Stimulated activated CD4-positive, alpha-beta T cell treated with anti-CD3 and anti-CD28 coated beads, Interleukin-12 subunit alpha, Interleukin-12 subunit beta, amount 100 ng/mL, for 24 hours (primary cell): ENCODE measurements around the gene SLC4A8.
"Not testable (repeated sequence)": the region's sequence is repeated elsewhere in the genome, so short reads cannot be mapped to it uniquely, and the experiment has no call there.

Experiments used
- DNase-seq, 2 experiments: peaks; one replicate each; pipeline ENCODE4 v3.0.0-alpha.2; 2020; ENCODE audit warnings: low read depth in 2 of 2

SLC4A8 gene

DNA sequence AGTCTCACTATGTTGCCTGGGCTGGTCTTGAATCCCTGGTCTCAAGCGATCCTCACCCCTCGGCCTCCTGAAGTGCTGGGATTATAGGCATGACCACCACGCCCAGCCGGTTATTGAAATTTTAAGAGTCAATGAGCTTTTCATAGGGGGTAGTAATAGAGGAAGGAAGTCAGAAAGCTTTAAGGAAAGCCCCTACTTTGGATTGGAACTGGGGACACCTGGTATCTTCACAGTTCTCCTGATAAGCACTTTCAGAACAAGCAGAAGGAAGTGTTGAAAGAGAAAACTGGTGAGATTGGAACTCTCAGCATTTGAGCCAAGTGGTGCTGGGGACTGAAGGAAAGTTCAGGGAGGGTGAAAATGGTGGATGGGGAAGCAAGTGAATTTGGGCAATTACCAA lies 5.1 kb downstream of the SLC4A8 start:
- no peak for DNase-seq

DNA sequence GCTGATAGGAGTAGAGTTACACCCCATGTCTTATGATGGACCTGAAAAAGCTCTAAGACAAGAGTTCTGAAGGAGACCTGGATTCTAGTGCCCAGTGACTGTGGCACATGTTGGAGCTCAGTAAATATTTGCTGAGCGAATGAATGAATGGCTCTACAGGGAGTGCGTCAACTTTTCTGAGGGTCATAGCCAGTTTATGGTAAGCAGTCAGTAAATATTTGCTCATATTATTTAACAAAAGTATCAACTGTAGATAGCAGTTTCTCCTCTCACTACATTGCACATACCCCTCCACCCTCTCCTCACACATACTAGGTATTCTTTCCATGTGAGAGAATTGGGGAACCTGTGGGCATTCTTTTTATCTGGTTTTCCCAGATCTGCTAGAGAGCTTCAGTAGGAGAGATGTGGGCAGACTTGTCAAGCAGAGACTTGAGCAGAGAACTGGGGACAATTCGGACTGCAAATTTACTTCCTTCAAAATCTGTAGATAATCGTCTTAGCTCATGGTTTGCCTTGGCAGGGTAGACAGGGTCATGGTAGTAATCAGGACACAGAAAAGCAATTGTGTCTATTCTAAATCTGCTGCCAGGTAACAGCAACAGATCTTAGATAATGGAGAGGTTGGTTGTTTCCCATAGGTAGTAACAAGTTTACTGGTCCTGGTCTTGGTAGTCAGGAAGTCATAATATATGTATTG lies 5.7 kb downstream of the SLC4A8 start:
- DNase-seq = no peak

DNA sequence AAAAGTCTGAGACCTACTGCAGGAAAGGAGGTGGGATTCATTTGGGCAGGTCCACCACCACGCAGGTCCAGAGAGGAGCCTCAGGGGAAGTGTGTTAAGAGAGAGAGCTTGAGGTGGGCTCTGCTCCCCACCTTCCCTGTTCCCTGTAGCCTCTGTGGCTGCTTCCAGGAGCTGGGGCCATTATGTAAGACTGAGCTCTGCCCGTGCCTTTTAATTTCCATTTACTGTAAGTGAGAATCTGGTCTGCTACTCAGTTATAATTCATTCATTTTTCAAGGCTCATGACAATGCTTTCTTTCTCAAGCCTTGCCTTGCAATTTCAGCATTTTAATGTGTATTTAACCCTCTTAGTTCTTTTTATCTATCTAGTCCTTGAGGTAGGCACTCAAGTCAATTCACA lies 8.3 kb downstream of the SLC4A8 start:
- DNase-seq = no peak

DNA sequence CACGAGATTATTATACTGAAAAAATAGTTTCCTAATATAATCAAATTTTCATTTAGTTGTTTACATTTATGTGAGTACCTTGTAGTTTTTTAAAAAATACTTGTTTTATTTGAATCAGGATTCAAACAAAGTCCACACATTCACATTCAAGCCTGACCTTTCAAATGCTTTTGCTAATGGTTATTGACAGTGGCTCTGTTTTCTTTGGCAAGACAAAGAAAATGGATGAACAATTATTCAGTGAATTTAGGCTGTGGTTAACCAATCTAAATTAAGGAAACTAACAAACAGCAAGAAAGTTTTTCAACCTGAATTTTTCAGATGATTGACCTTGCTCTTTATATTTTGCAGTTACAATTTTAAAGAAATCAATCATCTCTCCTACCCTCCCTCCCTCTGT lies 9.7 kb downstream of the SLC4A8 start:
- DNase-seq = no peak

DNA sequence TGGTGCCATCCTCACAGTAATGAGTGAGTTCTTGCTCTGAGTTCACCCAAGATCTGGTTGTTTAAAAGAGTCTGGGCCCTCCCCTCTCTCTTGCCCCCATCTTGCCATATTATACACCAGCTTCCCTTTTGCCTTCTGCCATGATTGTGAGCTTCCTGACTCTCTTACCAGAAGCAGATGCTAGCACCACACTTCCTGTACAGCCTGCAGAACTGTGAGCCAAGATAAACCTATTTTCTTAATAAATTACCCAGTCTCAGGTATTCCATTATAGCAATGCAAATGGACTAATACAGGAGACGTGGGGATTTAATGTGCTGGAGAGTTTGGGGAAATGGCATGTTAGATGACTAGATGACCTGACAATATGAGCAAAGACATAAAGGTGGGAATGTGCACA lies 12.8 kb downstream of the SLC4A8 start:
- no peak for DNase-seq

DNA sequence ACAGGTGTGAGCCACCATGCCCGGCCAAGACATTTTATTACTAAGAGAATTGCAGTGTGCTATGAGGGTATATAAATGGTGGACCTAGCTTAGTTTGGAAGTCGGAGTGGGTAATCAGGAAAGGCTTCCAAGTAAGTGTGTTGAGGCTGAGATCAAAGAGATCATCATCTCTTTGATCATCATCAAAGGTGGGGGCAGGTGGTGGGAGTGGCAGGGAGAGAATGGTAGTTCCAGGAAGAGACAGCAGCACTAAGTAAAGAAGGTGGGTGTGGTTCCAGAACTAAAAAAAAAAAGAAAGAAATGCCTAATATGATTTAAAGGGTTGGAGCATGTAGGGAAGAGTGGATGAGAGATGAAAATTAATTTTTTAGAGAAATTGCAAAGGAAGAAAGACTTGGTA lies 14.7 kb downstream of the SLC4A8 start:
- no peak for DNase-seq

DNA sequence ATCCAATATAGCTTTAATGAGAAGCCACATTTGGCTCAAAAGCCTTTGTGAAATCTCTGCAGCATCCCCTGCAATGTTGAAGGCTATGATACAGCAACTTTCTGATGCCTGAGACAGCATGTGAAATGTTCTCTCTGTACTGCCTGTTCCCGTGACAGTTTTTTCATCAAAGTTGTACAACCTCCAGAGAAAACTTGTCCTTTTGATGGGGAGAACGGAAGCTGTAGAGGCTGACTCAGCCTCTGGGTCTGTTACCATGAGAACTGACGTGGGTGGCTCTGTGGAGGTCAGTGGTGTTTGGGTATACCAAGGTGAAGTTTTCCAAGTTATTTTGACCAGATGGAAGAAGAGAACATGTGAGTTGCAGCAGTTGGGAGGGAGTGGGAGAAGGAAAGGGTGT lies 17.0 kb downstream of the SLC4A8 start:
- no peak for DNase-seq

DNA sequence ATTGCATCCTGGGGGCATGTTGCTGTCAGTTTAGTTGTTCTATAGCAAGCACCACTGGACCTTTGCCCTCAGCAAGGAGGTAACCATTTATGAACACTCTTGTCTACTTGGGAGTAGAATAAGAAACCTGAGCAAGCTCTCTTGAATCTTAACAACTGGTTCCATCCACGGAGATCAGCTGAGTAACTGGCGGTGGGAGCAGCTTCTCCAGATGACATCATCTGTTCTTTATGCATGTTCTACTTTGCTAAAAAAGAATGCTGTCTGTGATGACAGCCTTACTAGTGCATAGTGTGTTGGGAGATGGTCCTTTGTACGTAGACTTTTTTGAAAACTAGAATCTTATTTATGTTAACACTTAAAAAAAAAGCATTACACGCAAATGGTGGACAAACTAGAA lies 17.7 kb downstream of the SLC4A8 start:
- DNase-seq = no peak

DNA sequence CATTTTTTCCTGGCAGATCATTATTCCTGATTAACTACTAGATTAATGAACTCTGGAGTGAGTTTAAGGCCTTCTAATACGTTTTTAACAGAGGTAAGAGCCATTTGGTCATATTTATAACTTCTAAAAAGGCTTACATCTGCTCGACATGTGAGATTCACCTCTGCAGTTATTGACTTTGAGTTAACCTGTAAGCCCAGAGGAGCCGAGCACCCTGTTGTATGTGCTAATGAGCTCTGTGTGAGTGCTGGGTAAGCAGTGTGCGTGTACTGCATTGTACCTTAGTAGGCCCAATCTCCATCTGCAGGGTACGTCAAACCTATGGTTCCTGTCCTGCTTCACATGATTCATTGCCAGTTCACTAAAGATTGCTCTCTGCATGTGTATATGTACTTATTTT lies 18.9 kb downstream of the SLC4A8 start:
- no peak for DNase-seq

DNA sequence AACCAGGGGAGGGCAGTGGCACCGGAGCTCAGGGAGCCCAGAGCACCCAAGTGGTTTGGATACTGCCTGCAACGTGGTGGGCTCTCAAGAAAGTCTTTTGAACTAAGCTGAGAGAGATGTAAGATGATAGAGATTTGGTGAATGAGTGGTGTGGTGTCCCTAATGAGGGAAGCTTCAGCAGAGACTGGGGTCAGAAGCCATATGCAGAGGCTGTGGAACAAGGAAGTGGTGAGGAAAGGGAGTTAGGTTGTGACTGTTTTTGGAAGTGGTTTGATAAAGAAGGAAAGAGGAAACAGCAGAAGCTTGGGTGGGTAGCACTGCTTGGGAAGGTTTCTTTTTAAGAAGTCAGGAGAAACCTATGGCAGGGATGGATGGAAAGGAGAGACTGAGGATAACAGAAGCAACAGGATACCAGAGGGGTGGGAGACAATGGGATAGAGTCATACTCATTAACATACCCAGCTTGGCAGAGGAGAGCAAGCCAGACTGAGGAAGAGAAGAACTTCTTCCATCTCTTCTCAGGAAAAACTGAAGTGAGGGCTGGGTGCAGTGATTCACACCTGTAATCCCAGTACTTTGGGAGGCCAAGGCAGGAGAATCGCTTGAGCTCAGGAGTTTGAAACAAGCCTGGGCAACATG lies 24.1 kb downstream of the SLC4A8 start:
- no peak for DNase-seq

DNA sequence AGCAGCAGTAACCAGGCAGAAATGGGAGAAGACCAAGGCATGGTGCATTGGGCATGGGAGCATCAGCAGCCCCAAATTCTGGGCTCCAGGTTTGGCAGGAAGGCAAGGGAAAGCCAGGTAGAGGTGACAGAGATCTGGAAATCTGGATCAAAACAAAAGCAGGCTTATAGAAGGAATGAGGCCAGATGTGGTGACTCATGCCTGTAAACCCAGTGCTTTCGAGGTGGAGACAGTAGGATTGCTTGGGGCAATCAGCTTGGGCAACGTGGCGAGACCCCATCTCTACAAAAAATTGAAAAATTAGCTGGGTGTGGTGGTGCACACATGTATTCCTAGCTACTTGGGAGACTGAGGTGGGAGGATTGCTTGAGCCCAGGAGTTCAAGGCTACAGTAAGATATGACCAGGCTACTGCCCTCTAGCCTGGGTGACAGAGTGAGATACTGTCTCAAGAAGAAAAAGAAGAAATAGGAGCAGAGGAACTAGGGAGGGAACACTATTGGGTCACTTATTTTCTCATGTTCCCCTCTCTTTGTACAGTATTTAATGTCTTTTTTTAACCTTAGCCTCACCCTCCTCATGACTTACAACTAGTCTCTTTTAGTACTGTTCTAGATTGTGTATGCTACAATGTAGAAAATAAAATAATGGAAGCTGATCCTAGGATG lies 25.1 kb downstream of the SLC4A8 start:
- no peak for DNase-seq

DNA sequence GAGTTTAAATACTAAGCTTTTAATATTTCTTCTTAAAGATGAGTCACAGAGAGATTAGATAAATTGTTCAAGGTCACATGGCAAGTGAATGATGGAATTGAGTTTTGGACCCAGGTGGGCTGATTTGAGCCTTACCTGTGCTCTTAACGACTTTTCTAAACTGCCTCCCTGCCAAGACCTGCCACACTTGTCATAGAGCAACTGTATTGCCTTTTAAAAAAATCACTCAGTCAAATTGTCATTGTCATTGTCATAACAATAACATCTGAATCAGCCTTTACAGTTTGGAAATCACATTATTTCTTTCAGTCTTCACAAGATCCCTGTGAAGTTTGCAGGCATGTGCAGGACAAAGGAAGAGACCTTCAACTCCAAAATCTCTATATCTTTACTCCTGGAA lies 25.7 kb downstream of the SLC4A8 start:
- no peak for DNase-seq

DNA sequence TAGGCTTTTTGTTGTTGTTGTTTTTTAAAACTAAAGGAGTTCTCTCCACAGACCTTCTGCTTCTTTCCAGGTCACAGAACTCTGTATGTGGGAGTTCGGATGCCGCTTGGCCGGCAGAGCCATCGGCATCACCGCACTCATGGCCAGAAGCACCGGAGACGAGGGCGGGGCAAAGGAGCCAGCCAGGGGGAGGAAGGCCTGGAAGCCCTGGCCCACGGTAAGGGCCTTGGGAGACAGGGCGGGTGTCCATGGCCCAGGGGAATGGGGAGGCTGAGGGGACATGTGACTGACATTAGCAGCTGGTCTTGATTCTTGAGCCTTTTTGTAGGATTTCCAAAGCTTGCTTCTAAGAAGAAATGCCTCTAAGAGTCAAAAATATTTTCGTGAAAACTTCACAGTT lies 26.2 kb downstream of the SLC4A8 start:
- no peak for DNase-seq

DNA sequence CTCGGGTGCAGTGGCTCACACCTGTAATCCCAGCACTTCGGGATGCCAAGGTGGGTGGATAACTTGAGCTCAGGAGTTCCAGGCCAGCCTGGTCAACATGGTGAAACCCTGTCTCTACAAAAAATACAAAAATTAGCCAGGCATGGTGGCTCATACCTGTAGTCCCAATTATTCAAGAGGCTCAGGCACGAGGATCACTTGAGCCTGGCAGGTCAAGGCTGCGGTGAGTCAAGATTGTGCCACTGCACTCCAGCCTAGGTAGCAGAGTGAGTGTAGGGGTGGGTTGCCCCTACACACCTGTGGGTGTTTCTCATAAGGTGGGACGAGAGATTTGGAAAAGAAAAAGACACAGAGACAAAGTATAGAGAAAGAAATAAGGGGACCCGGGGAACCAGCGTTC lies 29.4 kb downstream of the SLC4A8 start:
- not testable (repeated sequence) for DNase-seq

DNA sequence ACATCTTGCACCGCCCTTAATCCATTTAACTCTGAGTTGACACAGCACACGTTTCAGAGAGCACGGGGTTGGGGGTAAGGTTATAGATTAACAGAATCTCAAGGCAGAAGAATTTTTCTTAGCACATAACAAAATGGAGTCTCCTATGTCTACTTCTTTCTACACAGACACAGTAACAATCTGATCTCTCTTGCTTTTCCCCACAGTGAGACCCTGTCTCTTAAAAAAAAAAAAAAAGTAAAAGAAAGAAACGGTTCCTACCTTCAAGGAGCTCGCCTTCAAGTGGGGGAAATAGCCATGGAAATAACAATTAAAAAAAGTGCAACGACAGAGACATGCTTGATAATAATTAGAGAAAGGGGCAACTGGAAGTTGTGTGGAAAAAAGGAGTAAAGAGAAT lies 30.4 kb downstream of the SLC4A8 start:
- DNase-seq = not testable (repeated sequence)

DNA sequence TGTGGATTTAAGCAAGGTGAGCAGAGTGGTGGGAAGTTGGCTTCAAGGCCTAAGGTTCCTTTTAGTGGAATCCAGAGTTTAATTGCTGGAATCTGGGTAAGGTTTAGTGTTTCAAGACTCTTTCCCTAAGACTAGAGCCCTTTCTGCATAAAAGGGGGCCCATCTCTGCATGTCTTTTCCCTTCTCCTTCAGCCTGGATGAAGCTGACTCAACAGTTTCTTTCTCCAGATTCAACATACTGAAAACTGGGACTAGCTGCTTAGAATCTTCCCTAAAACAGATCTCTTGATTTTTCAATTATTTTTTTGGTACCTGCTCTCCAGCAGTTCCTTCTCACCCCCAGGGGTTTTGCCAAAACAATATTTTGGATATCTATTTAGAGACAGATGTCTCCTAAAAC lies 34.0 kb downstream of the SLC4A8 start:
- DNase-seq = no peak

DNA sequence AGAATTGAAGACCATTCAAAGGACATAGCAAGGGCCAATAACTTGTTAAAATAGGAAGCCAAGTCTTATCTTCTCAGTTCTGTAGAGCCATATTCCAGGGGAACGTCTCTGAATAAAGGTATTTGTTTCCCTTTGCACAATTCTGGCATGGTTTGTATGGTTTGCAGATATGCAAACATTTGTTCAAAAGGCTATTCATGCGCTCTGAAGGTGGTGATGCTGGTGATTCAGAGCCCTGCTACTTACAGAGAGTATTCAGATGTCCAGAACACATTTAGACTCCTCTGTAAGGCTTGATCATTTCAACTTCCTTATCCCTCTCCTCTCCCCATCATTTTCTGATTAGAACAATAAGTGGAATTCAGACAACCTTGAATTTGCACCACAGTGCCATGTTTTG lies 35.9 kb downstream of the SLC4A8 start:
- DNase-seq = no peak

DNA sequence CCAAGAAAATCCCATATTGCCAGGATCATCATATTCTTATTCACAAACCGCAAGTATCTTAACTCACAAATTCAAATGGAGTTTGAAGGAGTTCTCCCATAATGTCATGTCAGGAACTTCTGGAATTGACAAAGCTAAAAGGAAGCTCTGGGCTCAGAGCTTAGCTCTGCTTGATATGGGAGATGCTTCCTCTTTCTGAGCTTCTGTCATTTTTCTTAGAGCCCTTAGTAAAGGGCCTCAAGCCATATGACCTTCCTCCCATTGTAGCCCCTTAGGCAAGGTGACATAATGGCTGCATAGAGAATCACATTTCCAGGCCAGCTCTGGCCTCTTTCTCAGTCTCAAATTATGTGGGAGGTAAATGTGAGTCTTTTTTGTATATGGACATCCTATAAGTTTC lies 40.9 kb downstream of the SLC4A8 start:
- no peak for DNase-seq

DNA sequence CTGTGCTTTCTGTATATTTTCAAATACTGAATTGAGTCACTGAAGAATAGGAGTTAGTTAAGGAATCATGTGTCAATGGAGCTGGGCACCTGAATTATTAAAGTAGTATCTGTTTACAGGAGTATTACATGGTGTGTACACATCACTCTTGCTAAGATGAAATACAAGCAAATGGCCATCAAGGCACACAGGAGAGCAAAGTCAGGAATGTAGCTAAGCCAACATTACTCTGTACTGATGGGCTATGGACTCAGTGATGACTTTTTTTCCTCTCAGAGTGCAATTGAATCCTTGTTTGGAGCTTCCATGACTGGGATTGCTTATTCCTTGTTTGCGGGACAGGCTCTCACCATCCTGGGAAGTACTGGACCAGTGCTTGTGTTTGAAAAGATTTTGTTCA lies 45.5 kb downstream of the SLC4A8 start:
- no peak for DNase-seq

DNA sequence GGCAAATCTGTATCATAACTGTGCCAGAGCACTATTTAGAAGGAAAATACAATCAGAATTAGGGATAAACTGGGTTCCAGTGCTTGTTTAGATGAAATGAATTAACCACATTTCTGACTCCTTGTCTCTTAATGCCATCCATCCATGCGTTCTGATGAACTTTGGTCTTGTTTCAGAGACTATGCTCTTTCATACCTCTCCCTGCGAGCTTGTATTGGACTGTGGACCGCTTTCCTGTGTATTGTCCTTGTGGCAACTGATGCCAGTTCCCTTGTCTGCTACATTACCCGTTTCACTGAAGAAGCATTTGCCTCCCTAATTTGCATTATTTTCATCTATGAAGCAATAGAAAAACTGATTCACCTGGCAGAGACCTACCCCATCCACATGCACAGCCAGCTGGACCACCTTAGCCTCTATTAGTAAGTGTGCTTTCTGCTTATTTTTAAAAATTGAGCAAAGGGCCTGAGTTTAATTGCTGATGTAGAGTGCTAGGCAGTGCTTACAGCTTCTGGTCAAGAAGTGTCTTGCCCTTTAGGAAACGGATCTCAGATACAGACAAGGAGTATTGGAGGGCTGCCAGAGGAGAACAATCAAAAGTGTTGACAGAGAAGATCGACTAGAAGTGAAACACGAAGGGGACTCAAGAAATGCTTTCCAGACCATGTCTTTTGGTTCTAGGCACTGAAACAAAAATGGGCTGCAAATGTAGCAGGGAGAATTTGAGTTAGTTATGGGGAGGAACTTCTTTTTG lies 46.7 kb downstream of the SLC4A8 start:
- no peak for DNase-seq

DNA sequence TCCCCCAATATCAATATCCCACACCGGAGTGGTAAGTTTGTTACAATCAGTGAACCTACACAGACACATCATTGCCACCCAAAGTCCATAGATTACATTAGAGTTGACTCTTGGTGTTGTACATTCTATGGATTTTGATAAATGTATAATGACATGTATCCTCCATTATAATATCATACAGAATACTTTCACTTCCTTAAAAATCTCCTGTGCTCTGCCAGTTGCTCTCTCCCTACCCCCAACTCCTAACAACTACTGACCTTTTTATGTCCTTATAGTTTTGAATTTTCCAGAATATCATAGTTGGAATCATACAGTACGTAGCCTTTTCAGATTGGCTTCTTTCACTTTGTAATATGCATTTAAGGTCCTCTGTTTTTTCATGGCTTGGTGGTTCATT lies 48.4 kb downstream of the SLC4A8 start:
- no peak for DNase-seq

DNA sequence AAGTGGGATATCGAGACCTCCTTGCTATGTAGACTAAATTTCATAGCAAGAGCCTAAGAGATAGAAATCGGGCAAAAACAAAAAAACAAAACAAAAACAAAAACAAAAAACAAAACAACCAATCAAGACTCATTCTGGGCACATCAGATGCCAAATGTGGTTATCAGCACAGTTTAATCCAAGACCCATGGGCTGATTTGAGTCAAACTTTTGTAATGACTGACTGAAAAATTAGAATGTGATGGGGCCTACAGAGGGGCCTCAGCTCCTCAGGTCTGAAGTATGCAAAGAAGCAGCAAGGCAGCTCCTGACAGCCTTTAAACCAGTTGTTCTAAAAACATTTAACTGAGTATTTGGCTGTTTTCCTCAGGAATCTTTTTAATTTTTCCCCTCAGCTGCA lies 49.3 kb downstream of the SLC4A8 start:
- no peak for DNase-seq

DNA sequence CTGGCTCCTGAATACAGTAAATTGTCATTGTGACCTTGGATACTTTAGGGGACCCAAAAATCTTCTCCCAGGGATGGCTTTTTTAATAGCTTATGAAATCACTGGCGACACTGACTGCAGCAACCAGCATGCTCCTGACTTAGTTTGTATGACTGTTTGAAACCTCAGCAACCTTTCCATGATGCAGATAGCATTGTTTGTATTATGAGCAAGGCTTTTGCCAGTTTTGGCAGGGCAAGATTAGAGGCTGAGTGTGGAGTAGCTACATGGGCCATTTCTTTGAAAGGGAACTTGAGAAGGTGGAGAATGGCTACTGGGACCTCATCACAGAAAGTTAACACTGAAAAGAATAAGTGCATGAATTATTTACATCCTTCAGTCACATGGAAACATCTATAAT lies 50.9 kb downstream of the SLC4A8 start:
- DNase-seq = no peak
